Measurements from ENCODE around the gene ENAH.

DNA sequence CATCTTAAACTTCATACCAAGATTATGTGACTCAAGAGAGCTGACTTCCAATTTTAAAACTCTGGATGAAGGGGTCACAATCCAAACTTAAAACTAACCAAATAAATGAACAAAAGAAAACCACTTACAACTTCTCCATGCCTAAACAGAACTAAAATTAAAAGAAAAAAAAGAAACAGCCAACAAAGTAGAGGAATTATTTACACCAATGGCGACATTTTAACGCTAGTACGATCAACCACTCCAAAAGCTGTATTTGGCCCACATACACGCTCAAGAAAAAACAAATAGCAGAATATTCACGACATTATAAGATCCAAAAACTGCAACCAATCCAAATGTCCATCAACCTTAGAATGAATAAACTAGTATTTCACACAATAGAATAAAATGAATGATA, 42.4 kb downstream of the ENAH start:
- TF ChIP-seq, protein P1, sequence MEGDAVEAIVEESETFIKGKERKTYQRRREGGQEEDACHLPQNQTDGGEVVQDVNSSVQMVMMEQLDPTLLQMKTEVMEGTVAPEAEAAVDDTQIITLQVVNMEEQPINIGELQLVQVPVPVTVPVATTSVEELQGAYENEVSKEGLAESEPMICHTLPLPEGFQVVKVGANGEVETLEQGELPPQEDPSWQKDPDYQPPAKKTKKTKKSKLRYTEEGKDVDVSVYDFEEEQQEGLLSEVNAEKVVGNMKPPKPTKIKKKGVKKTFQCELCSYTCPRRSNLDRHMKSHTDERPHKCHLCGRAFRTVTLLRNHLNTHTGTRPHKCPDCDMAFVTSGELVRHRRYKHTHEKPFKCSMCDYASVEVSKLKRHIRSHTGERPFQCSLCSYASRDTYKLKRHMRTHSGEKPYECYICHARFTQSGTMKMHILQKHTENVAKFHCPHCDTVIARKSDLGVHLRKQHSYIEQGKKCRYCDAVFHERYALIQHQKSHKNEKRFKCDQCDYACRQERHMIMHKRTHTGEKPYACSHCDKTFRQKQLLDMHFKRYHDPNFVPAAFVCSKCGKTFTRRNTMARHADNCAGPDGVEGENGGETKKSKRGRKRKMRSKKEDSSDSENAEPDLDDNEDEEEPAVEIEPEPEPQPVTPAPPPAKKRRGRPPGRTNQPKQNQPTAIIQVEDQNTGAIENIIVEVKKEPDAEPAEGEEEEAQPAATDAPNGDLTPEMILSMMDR (IDR thresholded peaks at IDR 0.05; ENCODE audit: low read length), result no peak
- TF ChIP-seq EZH2phosphoT487 (IDR thresholded peaks at IDR 0.05; ENCODE audit: low read length), result no peak
- no peak for TF ChIP-seq EZH2 (optimal IDR thresholded peaks at IDR 0.05; ENCODE audit: low read depth, low read length)
